Measurements from ENCODE around the gene TMCO5A.

TMCO5A gene

DNA sequence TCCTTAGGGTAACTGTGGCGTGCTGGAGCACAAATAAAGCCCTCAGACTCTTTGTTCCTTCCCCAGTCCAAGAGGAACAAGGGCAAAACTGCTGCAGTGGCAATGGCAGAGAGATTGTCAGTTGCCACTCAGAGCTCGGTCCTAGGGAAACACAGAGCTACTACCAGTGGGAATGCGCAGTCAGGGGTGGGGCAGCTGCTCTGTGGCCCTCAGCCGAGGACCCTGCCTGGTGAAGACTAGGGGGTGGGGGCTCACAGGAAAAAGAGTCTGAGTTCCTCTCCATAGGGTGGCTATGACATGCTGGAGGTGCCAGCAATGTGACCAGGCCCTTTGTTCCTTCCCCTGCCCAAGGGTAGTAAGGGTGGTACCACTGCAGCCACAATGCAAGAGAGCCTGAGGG lies 43.8 kb downstream of the TMCO5A start:
- no peak for DNase-seq

DNA sequence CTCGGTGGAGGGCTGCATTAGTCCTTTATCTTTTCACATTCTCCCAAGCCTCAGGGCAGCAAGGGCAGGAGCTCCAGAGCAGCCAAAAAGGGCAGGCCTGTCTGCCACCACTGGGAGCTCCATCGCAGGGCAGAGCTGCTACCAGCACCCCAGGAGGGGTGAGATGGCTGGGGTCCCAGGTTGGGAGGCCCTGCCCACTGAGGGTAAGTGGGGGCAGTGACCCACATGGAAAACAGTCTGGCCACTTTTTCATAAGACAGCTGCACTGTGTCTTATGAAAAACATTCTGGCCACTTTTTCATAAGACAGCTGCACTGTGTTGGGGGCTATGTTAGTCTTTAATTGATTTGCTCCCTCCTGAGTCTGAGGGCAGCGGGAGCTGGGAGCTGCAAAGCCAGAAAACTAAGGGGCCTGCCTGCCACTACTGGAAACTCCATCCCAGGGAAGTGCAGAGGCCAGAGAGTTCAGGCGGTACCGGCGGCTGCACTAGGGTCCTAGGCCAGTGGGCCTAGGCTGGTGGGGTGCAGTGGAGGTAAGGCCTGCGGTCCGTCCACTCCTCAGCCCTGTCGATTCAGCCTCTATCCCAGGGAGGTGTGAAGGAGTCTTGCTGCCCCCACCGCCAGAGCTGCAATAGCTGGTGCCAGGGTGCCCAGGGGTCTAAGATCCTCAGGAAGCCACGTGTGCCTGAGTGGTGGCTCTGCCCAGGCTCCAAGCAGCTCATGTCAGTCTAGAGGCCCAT lies 45.4 kb downstream of the TMCO5A start:
- DNase-seq: no peak

DNA sequence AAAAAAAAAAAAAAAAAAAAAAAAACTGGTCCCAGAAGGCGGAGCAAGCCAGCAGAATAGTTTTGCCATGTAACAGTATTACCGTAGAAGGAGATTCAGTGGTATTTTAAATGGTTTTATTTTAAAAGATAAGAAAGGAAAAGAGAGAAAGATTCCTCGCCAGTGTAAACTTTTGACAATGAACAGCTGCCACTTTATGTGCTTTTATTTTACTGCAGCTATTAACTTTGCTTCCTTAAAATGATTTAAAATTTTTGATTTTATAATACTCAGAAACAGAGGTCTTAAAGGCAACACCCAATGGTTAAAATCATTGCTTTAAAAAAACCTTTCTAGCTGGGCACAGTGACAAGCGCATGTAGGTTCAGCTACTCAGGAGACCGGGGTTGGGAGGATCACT lies 46.8 kb downstream of the TMCO5A start:
- DNase-seq: no peak

DNA sequence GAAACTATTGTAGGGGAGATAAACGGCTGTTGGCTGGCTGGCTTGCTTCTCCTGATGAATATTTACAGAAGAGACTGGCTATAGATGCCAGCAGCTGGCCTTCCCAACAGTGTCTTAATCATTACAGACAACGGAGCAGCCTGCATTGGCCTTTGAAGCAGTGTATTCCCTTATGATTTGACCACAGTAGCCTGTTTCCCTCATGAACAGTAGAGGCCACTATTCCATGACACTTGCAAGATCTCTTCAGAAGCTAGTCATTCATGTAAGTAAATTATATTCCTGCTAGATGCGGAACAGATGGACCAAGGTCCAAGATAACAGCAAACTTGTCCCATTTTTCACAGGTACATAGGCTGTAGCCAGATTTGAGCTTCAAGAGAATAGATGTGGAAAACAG lies 47.3 kb downstream of the TMCO5A start:
- DNase-seq: no peak

DNA sequence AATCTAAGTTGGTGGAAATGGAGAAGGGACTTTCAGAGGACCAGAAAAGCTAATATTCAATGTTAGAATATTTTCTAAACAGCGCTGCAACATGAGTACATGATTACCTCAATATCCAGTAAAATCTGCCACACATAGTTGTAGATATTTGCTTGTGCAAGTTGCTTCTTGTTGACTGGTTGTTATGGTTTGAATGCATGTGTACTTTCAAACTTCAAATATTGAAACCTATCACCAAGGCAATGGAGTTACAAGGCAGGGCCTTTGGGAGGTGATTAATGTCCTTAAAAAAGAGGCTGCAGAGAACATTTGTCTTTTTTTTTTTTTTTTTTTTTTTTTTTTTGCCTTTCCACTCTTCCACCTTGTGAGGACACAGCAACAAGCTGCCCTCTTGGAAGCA lies 49.9 kb downstream of the TMCO5A start:
- DNase-seq: no peak

DNA sequence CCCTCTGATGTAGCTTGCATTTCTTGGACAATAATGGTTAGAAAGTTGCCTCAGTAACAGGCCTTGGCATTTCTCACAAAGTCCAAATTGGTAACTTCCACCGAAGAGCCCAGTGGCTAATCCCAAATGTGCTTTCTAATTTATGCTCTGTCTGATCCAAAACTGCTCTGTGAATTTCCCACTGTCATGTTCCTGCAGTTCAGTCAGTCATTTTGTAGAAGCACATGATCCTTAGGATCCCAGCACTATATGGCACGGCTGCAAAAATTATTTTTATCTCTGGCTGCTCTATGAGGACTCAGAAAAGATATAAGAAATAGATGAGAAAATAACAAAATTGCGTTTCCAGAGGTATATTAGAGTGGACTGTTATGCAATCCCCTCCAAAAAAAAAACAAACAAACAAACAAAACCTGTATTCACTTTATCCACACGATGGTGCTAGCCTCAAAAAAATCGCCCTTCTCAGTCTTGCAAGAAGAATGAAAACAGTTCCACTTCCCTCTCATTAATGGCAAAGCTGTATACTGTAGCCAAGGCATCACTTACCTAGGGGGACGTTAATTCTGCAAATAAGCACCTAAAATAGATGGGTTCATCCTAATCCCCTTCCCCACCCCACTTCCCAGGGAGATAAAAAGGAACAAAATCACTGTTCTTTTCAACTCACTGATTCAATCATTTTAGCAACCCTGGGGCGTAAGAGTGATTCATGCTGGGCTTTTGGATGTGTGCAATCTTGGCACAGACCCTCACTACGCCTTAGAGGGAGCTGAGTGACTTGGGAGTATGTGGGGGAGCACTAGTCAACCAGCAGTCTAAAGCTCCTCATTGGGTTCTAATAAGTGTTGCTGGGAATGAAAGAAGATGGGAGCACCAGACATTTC lies 61.3 kb downstream of the TMCO5A start:
- DNase-seq: no peak
